Stimulated activated CD4-positive, alpha-beta T cell treated with anti-CD3 and anti-CD28 coated beads, Interleukin-2, amount 100 ng/mL, for 24 hours (primary cell): Measurements from ENCODE around the gene AP1B1.
"Not testable (repeated sequence)": the region's sequence is repeated elsewhere in the genome, so short reads cannot be mapped to it uniquely, and the experiment has no call there.

ENCODE experiments used
- DNase-seq, 2 donors: peaks; one replicate each; pipeline ENCODE4 v3.0.0-alpha.2; 2020

Gene AP1B1

DNA sequence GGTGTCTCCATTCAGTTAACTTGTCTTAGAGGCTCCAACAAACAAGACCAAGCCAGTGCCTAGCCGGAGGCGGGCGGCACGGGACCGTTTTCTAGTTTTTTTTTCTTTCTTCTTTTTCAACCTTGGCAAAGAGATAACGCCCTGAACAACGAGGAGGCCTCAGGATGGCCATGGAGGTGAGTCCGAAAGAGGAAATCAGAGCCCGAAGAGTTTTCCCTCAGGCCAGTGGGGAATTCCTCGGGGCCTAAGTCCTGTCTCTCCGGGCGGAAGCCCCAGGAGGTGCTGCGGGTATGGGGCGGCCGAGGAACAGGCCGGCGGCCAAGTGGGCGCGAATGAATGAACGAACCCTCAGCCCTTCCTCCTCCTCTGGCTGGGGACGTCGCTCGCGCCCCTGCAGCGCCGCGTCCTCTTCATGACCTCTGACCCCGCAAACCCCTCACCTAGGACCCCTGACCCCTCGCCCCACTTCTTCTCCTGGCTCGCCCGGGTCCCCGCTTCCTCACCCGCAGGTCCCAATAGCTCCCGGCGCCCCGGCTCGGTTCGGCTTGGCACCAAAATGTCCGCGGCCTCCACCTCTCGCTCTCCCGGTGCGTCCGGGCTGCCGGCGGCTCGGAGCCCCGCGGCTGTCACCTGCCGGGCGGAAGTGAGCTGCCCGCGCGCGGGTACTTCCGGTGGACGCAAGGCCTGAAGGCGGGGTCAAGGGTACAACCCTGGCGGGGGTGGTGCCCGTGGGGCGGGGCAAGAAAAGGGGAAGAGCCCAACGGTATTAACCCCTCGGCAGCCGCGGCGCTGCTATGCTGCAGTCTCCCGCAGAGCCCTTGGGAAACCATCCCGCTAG is at the start of gene AP1B1:
TSS of gene AP1B1 (minus strand) at position 650 of the 838 bp plus-strand sequence. CDS start 21,327 bp downstream, outside the sequence.
- peak; percentile 97 for DNase-seq

GRCh38 chr22:29435236-29436136 is 47.1 kb upstream of the AP1B1 start:
- no peak for DNase-seq

DNA sequence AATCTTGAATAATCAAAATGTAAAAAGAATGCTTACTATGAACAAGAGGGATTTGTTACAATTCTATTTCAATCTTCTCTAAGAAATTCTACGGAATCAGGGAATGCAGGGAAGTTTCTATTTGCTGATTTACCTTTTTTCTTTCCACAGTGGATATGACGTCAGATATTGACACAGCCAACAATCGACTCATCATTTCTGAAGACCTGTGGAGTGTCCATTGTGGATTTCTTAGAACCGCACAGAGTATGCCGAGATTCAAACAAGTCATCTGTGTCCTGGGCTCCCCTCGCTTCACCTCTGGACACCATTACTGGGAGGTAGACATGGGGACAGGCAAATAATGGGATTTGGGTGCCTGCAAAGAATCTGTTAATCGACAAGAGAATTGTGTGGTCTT is 45.9 kb upstream of the AP1B1 start:
- no peak for DNase-seq

DNA sequence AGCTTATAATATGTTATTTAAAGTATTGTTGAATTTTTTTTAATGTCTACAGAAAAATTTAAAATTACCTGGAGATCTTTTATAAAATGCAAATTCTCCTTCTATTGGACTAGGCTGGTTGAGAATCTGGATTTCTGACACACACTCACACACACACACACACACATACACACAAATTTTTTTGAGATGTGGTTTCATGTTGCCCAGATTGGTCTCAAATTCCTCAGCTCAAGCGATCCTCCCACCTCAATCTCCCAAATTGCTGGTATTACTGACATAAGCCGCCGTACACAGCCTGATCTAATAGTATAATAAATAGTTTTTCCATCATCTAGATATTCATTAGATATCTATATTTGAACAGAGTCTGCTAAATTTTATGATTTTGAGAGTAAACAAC is 45.5 kb upstream of the AP1B1 start:
- DNase-seq = no peak

DNA sequence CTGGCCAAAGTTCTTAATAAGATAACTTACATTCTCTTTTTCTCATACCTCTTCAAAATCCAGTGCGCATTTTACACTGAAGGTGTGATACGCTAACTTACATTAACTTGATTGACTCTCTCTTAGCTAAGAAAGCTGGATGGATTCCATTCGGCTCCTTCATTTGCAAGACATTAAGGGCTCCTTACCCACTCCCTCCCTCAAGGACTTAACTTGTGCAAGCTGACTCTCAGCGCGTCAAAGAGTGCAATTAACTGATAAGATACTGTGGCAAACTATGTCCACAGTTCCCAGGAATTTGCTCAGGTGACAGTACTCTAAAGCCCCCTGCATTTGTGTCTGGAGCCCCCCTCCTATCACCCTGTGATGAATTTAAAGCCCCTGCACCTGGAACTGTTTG is 43.6 kb upstream of the AP1B1 start:
- no peak for DNase-seq

- no peak for DNase-seq
These were observed 38.9 kb upstream of the AP1B1 start for GRCh38 chr22:29427176-29427760.

- no peak for DNase-seq
These were observed 38.1 kb upstream of the AP1B1 start for GRCh38 chr22:29426476-29426875.

DNA sequence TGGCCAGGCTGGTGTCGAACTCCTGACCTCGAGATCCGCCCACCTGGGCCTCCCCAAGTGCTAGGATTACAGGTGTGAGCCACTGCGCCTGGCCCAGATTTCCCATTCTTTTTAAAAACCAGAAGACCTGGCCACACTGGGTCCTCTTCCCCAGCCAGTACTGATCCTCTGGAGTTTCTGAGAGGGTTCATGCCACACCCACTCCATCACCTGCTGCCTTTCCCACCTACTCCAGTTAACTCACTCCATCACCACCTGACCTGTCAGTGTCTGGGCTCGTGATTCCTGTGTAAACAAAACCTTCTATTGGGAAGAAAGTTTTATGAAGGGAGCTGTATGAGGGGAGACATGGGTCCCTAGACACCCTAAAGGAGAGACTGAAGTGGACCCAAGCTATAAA is 30.3 kb upstream of the AP1B1 start:
- DNase-seq = not testable (repeated sequence)

DNA sequence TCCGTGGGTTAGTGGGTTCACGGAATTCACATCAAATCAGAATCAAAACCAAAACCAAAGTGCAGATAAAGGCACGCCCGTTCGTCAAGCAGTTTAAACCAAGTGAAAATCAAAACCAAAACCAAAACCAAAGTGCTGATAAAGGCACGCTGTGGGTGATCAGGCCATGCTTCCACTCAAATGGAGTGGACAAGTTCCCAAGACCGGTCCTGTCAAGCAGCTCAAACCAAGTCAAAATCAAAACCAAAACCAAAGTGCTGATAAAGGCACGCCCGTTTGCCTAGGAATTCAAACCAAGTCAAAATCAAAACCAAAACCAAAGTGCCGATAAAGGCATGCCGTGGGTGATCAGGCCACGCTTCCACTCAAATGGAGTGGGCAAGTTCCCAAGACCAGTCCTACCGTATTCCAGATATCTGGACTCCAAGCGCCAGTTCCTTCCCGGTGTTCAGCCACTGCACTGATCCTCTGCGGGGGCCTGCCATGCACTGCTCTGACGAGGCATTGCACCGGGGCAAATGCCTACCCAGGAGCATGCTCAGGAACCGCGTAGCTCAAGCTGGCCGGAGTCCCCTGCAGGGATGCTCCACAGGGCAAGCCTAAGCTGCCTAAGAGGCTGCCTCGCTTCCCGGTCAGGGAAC is 26.7 kb upstream of the AP1B1 start:
- peak; percentile 51 to 64 for DNase-seq

DNA sequence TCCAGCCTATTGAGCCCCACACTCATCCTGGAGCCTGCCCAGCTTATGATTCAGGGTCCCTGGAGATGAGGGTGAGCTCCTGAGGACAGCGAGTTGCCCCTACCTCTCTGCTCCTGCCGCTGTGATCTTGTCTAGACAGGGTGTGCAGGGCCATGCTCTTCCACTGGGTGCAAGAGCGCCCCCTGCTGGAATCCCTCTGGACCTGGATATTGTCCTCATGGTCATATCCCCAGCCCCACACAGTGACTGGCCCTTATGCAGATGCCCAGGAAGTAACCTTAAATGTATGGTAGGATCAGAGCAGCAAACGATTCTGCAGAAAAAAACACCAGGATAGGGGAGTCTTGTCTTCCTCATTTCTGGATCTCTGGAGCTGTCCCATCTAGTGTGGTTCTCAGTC is 24.4 kb upstream of the AP1B1 start:
- peak in 1 of 2 donors; percentile 24 for DNase-seq

GRCh38 chr22:29411569-29412211 is 23.3 kb upstream of the AP1B1 start:
- DNase-seq = not testable (repeated sequence)

DNA sequence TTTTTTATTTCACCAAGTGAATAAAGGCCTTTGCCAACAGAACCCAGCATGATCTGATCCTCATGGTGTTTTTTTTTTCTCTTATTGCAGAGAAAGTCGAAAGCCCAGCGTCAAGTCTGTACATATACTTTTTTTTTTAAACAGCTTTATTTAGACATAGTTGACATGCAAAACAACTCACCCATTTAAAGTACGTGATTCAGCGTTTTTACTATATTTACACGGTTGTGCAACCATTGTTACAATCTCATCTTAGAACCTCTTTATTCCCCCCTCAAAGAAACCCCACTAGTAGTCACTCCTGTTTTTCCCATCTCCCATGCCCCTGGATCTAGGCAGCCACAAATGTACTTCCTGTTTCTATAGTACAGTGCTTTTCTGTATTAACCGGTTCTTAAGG is 20.6 kb upstream of the AP1B1 start:
- DNase-seq = no peak

DNA sequence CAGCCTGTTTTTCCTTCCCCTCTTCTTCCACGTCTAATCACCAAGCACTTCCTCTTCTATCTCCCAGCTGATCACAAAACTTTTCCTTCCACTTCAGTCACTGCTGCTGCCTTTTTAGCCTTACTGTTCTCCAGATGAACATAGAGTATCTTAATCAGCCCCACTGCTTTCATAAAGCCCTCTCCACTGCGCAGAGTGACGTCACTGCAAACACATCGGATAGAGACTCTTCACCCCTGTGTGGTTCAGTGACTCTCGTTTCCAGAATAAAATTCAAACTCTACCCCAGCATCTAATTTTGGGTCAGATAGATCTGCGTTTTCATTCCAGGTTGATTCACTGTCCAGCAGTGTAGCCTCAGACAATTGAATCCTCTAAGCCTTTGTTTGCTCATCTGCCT is 13.2 kb upstream of the AP1B1 start:
- DNase-seq = not testable (repeated sequence)

DNA sequence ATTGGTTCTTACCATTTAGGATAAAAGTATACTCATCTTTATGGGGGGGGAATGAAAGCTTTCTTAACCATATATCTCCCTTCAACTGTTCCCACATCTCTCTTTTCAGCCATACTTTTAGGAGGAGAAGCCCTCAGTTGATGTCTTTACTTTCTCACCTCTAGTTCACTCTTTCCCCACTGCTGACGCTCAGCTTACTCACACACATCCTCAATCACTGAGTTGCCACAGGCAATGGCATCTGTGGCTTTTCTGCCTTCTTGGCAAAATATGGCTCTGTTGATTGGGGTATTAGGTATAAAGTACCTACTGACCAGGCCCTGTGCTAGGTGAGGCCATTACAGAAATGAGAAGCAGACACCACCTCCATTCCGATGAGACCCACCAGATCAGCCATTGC is 12.2 kb upstream of the AP1B1 start:
- no peak for DNase-seq

- DNase-seq = no peak
These were observed 9.4 kb upstream of the AP1B1 start for GRCh38 chr22:29397791-29398190.

- DNase-seq = no peak
These were observed 7.8 kb upstream of the AP1B1 start for GRCh38 chr22:29396126-29396525.

- DNase-seq = peak; percentile 71 to 72
These were observed 6.7 kb upstream of the AP1B1 start for GRCh38 chr22:29394931-29395581.

GRCh38 chr22:29393019-29393608 is 4.7 kb upstream of the AP1B1 start:
- no peak for DNase-seq

- no peak for DNase-seq
These were observed 3.2 kb upstream of the AP1B1 start for GRCh38 chr22:29391546-29391945.

DNA sequence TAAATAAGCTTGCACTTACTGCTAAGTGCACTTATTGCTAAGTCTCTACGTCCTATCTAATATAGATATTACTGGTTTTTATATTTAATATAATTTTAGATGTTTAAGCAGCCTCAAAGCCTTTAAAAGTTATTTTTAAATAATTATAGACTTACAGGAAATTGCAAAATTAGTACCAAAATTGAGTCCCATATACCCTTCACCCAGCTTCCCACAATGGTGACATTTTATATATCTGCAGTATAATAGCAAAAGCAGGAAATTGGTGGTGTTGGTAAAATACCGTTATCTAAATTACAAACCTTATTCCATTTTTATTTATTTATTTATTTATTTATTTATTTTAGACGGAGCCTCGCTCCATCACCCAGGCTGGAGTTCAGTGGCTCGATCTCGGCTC is 1.9 kb upstream of the AP1B1 start:
- no peak for DNase-seq

DNA sequence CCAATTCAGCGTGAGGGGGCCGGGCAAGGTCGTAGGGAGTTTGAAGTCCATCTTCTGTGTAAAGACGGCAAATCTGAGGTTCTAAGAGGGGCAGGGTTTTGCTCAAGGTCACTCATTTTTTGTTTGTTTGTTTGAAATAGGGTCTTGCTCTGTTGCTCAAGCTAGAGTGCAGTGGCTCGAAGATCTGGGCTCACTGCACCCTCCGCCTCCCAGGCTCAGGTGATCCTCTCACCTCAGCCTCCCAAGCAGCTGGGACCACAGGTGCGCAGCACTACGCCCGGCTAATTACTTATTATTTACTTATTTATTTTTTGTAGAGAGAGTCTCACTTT is 355 bp upstream of the AP1B1 start:
- no peak for DNase-seq

GRCh38 chr22:29386708-29387107 is 1.7 kb downstream of the AP1B1 start:
- DNase-seq = no peak
